Choroid plexus epithelial cell (primary cell): ENCODE results near the gene MANF.

Experiments
- DNase-seq: peaks from one replicate; pipeline ENCODE4 v3.0.0-alpha.2; 2010; ENCODE audit warnings: low read depth
- H3K4me3 ChIP-seq: 2 replicates; pipeline ENCODE4 v1.5.1; 2011; ENCODE audit warnings: low read depth, mild to moderate bottlenecking, control low read depth, low read length, moderate library complexity
- CTCF ChIP-seq: conservative IDR thresholded peaks from 2 replicates; pipeline ENCODE4 v1.5.1; 2011; ENCODE audit warnings: low read depth, mild to moderate bottlenecking, control low read depth, inconsistent platforms, low read length, moderate library complexity

MANF gene

GRCh38 chr3:51403675-51404074 lies 18.6 kb downstream of the MANF start:
- no peak for DNase-seq
- no peak overlapping the region for H3K4me3 ChIP-seq
- no peak for TF ChIP-seq CTCF

- H3K4me3 ChIP-seq, result no peak overlapping the region
- DNase-seq, result no peak
- TF ChIP-seq CTCF, result no peak
These were observed 22.9 kb downstream of the MANF start for GRCh38 chr3:51408021-51408420.

- no peak for DNase-seq
- TF ChIP-seq CTCF, result no peak
These were observed 23.7 kb downstream of the MANF start for GRCh38 chr3:51408813-51409212.

GRCh38 chr3:51422211-51422610 lies 37.1 kb downstream of the MANF start:
- TF ChIP-seq CTCF, result no peak
- DNase-seq, result no peak
- no peak overlapping the region for H3K4me3 ChIP-seq

More at GRCh38 chr3:51408813-51409212, 23.7 kb downstream of the MANF start:
- no peak overlapping the region for H3K4me3 ChIP-seq

GRCh38 chr3:51426921-51427320 lies 41.8 kb downstream of the MANF start:
- DNase-seq, result no peak
- no peak for TF ChIP-seq CTCF
- H3K4me3 ChIP-seq, result no peak overlapping the region

GRCh38 chr3:51429138-51429537 lies 44.0 kb downstream of the MANF start:
- DNase-seq, result no peak
- H3K4me3 ChIP-seq, result no peak overlapping the region
- no peak for TF ChIP-seq CTCF

GRCh38 chr3:51434110-51434509 lies 49.0 kb downstream of the MANF start:
- no peak for DNase-seq
- H3K4me3 ChIP-seq, result no peak overlapping the region
- TF ChIP-seq CTCF, result no peak
